HEK293 (cell line): ENCODE results near the gene CLK4.

Experiments used
- CTCF ChIA-PET: fragments of 350-600 bp; formaldehyde crosslinking; extraction: SDS; loops from one replicate; lab custom pipeline; 2021; ENCODE audit warnings: antibody characterized with exemption; lab: Yijun Ruan, JAX
- POLR2A ChIA-PET: fragments of 300-600 bp; formaldehyde crosslinking; extraction: SDS; loops from one replicate; lab custom pipeline; 2020; ENCODE audit warnings: antibody characterized with exemption, inconsistent platforms; lab: Yijun Ruan, JAX
- H3K27ac ChIP-seq: fragments of 200-500 bp; sonication (Bioruptor generic); 2 replicates; pipeline ENCODE4 v1.5.1; 2014; ENCODE audit warnings: low read depth, low read length, control low read depth, inconsistent platforms; ENCODE audit errors: extremely low read depth
- H3K36me3 ChIP-seq, 2 experiments: fragments of 200-500 bp in 1 of 2; sonication (Bioruptor generic) in 1 of 2; 1 replicate in 1 of 2; 2 replicates in 1 of 2; pipeline ENCODE4 v1.5.1; 2014 to 2017; ENCODE audit warnings: inconsistent platforms in 2 of 2, low read length in 2 of 2; ENCODE audit not compliant: control insufficient read depth in 2 of 2, insufficient read depth in 1 of 2
- H3K4me1 ChIP-seq: fragments of 200-500 bp; sonication (Bioruptor generic); 2 replicates; pipeline ENCODE4 v1.5.1; 2014; ENCODE audit warnings: mild to moderate bottlenecking, low read length, inconsistent platforms; ENCODE audit not compliant: control insufficient read depth, insufficient read depth
- H3K4me3 ChIP-seq: 2 replicates; pipeline ENCODE4 v1.5.1; 2011; ENCODE audit warnings: low read depth, mild to moderate bottlenecking, control low read depth, low read length, moderate library complexity
- H3K9me3 ChIP-seq: fragments of 200-500 bp; sonication (Bioruptor generic); 2 replicates; pipeline ENCODE4 v1.5.1; 2014; ENCODE audit warnings: low read depth, low read length, inconsistent platforms; ENCODE audit not compliant: control insufficient read depth, insufficient read depth
- GLIS1 ChIP-seq: fragments of 450-650 bp; formaldehyde crosslinking; IDR thresholded peaks from 2 replicates; pipeline ENCODE4 v1.5.1; 2016; ENCODE audit warnings: missing biosample characterization, missing genetic modification characterization
- HOXA7 ChIP-seq: sonication (generic); formaldehyde crosslinking; IDR thresholded peaks from 2 replicates; pipeline ENCODE4 v1.8.1; 2022; ENCODE audit warnings: missing genetic modification reagents, borderline replicate concordance
- KLF16 ChIP-seq: fragments of 450-650 bp; formaldehyde crosslinking; IDR thresholded peaks from 2 replicates; pipeline ENCODE4 v1.5.1; 2017; ENCODE audit warnings: missing biosample characterization, missing genetic modification characterization
- KLF17 ChIP-seq: fragments of 450-650 bp; formaldehyde crosslinking; IDR thresholded peaks from 2 replicates; pipeline ENCODE4 v1.5.1; 2016; ENCODE audit warnings: missing biosample characterization, missing genetic modification characterization
- KLF9 ChIP-seq: fragments of 450-650 bp; formaldehyde crosslinking; IDR thresholded peaks from 2 replicates; pipeline ENCODE4 v1.5.1; 2016; ENCODE audit warnings: missing biosample characterization, missing genetic modification characterization, low read depth
- OSR2 ChIP-seq: fragments of 450-650 bp; formaldehyde crosslinking; IDR thresholded peaks from 2 replicates; pipeline ENCODE4 v1.5.1; 2016; ENCODE audit warnings: missing biosample characterization, missing genetic modification characterization
- OVOL3 ChIP-seq: fragments of 450-650 bp; formaldehyde crosslinking; IDR thresholded peaks from 2 replicates; pipeline ENCODE4 v1.5.1; 2016; ENCODE audit warnings: missing biosample characterization, missing genetic modification characterization
- PRDM6 ChIP-seq: fragments of 450-650 bp; formaldehyde crosslinking; IDR thresholded peaks from 2 replicates; pipeline ENCODE4 v1.5.1; 2017; ENCODE audit warnings: missing biosample characterization, missing genetic modification characterization
- TRIM28 ChIP-seq: IDR thresholded peaks from 2 replicates; pipeline ENCODE4 v1.6.1; 2011; ENCODE audit warnings: low read length, control low read depth, borderline replicate concordance
- WT1 ChIP-seq: fragments of 450-650 bp; formaldehyde crosslinking; IDR thresholded peaks from 2 replicates; pipeline ENCODE4 v1.5.1; 2016; ENCODE audit warnings: missing biosample characterization, missing genetic modification characterization
- ZBTB17 ChIP-seq: fragments of 450-650 bp; formaldehyde crosslinking; IDR thresholded peaks from 2 replicates; pipeline ENCODE4 v1.5.1; 2016; ENCODE audit warnings: missing biosample characterization, missing genetic modification characterization
- ZIC2 ChIP-seq: fragments of 450-650 bp; formaldehyde crosslinking; IDR thresholded peaks from 2 replicates; pipeline ENCODE4 v1.5.1; 2016; ENCODE audit warnings: missing biosample characterization, missing genetic modification characterization
- ZNF112 ChIP-seq: fragments of 450-650 bp; formaldehyde crosslinking; IDR thresholded peaks from 2 replicates; pipeline ENCODE4 v1.5.0; 2017; ENCODE audit warnings: missing biosample characterization, missing genetic modification characterization
- ZNF114 ChIP-seq: fragments of 450-650 bp; formaldehyde crosslinking; IDR thresholded peaks from 2 replicates; pipeline ENCODE4 v1.5.0; 2017; ENCODE audit warnings: missing biosample characterization, missing genetic modification characterization
- ZNF140 ChIP-seq: fragments of 450-650 bp; formaldehyde crosslinking; IDR thresholded peaks from 2 replicates; pipeline ENCODE4 v1.5.1; 2016; ENCODE audit warnings: missing biosample characterization, missing genetic modification characterization
- ZNF202 ChIP-seq: fragments of 450-650 bp; formaldehyde crosslinking; IDR thresholded peaks from 2 replicates; pipeline ENCODE4 v1.5.1; 2016; ENCODE audit warnings: missing biosample characterization, missing genetic modification characterization, borderline replicate concordance
- ZNF350 ChIP-seq: fragments of 450-650 bp; formaldehyde crosslinking; IDR thresholded peaks from 2 replicates; pipeline ENCODE4 v1.5.0; 2017; ENCODE audit warnings: missing biosample characterization, mild to moderate bottlenecking, missing genetic modification characterization
- ZNF366 ChIP-seq: fragments of 450-650 bp; formaldehyde crosslinking; conservative IDR thresholded peaks from 2 replicates; pipeline ENCODE4 v1.5.1; 2016; ENCODE audit warnings: missing biosample characterization, missing genetic modification characterization
- ZNF37A ChIP-seq: fragments of 450-650 bp; IDR thresholded peaks from 2 replicates; pipeline ENCODE4 v1.5.1; 2018; ENCODE audit warnings: missing biosample characterization, missing genetic modification characterization
- ZNF416 ChIP-seq: fragments of 450-650 bp; formaldehyde crosslinking; IDR thresholded peaks from 2 replicates; pipeline ENCODE4 v1.5.1; 2016; ENCODE audit warnings: missing biosample characterization, missing genetic modification characterization
- ZNF560 ChIP-seq: fragments of 450-650 bp; formaldehyde crosslinking; IDR thresholded peaks from 2 replicates; pipeline ENCODE4 v1.5.1; 2017; ENCODE audit warnings: missing biosample characterization, missing genetic modification characterization, borderline replicate concordance
- ZNF692 ChIP-seq: fragments of 450-650 bp; formaldehyde crosslinking; IDR thresholded peaks from 2 replicates; pipeline ENCODE4 v1.5.1; 2016; ENCODE audit warnings: missing biosample characterization, missing genetic modification characterization
- ZNF792 ChIP-seq: fragments of 450-650 bp; formaldehyde crosslinking; IDR thresholded peaks from 2 replicates; pipeline ENCODE4 v1.5.1; 2016; ENCODE audit warnings: missing biosample characterization, missing genetic modification characterization
- ZSCAN23 ChIP-seq: fragments of 450-650 bp; formaldehyde crosslinking; IDR thresholded peaks from 2 replicates; pipeline ENCODE4 v1.5.1; 2016; ENCODE audit warnings: missing biosample characterization, missing genetic modification characterization
- TF ChIP-seq, protein P1 (sequence below): fragments of 450-650 bp; formaldehyde crosslinking; IDR thresholded peaks from 2 replicates; pipeline ENCODE4 v1.5.1; 2016; ENCODE audit warnings: missing biosample characterization, missing genetic modification characterization
- TF ChIP-seq, protein P2 (sequence below): fragments of 450-650 bp; formaldehyde crosslinking; IDR thresholded peaks from 2 replicates; pipeline ENCODE4 v1.5.1; 2016; ENCODE audit warnings: missing biosample characterization, missing genetic modification characterization
- TF ChIP-seq, protein P3 (sequence below): fragments of 450-650 bp; formaldehyde crosslinking; IDR thresholded peaks from 2 replicates; pipeline ENCODE4; 2016; ENCODE audit warnings: missing biosample characterization, missing genetic modification characterization

Gene CLK4

DNA sequence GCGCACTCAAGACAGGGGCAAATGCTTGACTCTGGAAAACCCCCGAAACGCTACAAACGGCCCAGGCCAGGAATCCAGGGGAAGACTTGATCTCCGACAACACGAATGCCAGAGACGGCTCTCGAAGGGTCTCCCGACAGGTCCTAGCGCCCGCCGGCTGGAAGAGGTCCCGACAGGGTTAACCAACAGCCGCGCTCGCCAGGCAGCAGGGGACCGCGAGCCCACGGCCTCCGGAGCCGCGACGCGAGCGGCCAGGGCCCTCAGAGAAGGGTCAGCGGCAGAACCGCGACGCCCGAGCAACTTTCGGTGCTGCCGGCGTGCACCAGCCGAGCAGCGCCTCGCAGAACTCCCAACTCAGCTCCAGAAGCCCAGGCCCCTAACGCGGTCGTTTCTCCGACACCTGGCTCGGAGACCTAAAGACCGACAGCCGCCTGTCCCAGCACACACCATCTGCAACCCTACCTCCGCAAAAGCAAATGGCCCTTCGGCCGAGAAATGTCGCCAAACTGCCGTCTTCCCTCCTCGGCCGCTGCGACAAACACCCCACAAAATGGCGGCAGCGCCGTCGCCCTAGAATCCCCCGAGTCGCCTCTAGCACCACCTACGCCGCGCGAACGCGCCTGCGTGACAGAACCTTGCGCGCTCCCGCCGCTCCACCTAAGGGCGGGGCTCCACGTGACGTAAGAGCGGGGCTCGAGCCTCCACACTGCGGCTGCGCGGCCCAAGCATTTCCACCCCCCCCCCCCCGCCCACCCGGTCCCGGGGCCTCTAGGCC is at the start of gene CLK4:
TSS of gene CLK4 (minus strand) at position 567 of the 775 bp plus-strand sequence. CDS start 3,634 bp downstream, outside the sequence.
- CTCF ChIA-PET = no interaction called here
- H3K27ac ChIP-seq = peak within 1 kb of the TSS; percentile 85
- TF ChIP-seq ZNF560 = no peak
- no peak for TF ChIP-seq ZIC2
- no peak for TF ChIP-seq OVOL3 (tag by site-specific recombination)
- TF ChIP-seq, protein P1, sequence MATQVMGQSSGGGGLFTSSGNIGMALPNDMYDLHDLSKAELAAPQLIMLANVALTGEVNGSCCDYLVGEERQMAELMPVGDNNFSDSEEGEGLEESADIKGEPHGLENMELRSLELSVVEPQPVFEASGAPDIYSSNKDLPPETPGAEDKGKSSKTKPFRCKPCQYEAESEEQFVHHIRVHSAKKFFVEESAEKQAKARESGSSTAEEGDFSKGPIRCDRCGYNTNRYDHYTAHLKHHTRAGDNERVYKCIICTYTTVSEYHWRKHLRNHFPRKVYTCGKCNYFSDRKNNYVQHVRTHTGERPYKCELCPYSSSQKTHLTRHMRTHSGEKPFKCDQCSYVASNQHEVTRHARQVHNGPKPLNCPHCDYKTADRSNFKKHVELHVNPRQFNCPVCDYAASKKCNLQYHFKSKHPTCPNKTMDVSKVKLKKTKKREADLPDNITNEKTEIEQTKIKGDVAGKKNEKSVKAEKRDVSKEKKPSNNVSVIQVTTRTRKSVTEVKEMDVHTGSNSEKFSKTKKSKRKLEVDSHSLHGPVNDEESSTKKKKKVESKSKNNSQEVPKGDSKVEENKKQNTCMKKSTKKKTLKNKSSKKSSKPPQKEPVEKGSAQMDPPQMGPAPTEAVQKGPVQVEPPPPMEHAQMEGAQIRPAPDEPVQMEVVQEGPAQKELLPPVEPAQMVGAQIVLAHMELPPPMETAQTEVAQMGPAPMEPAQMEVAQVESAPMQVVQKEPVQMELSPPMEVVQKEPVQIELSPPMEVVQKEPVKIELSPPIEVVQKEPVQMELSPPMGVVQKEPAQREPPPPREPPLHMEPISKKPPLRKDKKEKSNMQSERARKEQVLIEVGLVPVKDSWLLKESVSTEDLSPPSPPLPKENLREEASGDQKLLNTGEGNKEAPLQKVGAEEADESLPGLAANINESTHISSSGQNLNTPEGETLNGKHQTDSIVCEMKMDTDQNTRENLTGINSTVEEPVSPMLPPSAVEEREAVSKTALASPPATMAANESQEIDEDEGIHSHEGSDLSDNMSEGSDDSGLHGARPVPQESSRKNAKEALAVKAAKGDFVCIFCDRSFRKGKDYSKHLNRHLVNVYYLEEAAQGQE (tag by site-specific recombination) = no peak
- no peak for TF ChIP-seq ZNF366 (tag by site-specific recombination)
- TF ChIP-seq KLF16 (tag by site-specific recombination) = no peak
- no peak for TF ChIP-seq OSR2 (tag by site-specific recombination)
- TF ChIP-seq ZNF114 (tag by site-specific recombination) = no peak
- TF ChIP-seq ZNF202 = 0 out of 2 replicates have a peak, but pooled peaks have one; percentile 6
- TF ChIP-seq KLF17 (tag by site-specific recombination) = peak; percentile 78
- no peak for TF ChIP-seq ZNF792
- TF ChIP-seq, protein P2, sequence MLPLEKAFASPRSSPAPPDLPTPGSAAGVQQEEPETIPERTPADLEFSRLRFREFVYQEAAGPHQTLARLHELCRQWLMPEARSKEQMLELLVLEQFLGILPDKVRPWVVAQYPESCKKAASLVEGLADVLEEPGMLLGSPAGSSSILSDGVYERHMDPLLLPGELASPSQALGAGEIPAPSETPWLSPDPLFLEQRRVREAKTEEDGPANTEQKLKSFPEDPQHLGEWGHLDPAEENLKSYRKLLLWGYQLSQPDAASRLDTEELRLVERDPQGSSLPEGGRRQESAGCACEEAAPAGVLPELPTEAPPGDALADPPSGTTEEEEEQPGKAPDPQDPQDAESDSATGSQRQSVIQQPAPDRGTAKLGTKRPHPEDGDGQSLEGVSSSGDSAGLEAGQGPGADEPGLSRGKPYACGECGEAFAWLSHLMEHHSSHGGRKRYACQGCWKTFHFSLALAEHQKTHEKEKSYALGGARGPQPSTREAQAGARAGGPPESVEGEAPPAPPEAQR (tag by site-specific recombination) = no peak
- peak; percentile 92 for TF ChIP-seq ZBTB17 (tag by site-specific recombination)
- TF ChIP-seq, protein P3, sequence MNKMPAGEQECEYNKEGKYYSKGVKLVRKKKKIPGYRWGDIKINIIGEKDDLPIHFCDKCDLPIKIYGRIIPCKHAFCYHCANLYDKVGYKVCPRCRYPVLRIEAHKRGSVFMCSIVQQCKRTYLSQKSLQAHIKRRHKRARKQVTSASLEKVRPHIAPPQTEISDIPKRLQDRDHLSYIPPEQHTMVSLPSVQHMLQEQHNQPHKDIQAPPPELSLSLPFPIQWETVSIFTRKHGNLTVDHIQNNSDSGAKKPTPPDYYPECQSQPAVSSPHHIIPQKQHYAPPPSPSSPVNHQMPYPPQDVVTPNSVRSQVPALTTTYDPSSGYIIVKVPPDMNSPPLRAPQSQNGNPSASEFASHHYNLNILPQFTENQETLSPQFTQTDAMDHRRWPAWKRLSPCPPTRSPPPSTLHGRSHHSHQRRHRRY = no peak
- TF ChIP-seq ZNF140 = no peak
- 0 out of 2 replicates have a peak, but pooled peaks have one; percentile 26 for TF ChIP-seq GLIS1
- no peak for TF ChIP-seq ZNF112 (tag by site-specific recombination)
- peak; percentile 25; the same call in 1 of the 2 replicates for TF ChIP-seq WT1 (tag by site-specific recombination)
- no peak for TF ChIP-seq TRIM28
- TF ChIP-seq ZNF37A (tag by site-specific recombination) = no peak
- peak; percentile 10; the same call in 1 of the 2 replicates for TF ChIP-seq KLF9 (tag by site-specific recombination)
- no peak for TF ChIP-seq HOXA7 (CRISPR knock-in tag)
- TF ChIP-seq PRDM6 (tag by site-specific recombination) = no peak
- TF ChIP-seq ZNF350 = no peak
- no peak for TF ChIP-seq ZNF416
- TF ChIP-seq ZSCAN23 (tag by site-specific recombination) = 0 out of 2 replicates have a peak, but pooled peaks have one; percentile 24
- TF ChIP-seq ZNF692 (tag by site-specific recombination) = peak; percentile 86

More for the DNA sequence above, at the start of gene CLK4:
- Histone ChIP-seq H3K9me3 (no peaks in the 10 kb centered on the region), H3K4me3 (peak within 1 kb of the TSS; percentile 99), H3K36me3 (peaks cover 0 to 16% of the 10 kb centered on the region in 2 experiments; a peak in 1 of 3 replicates), H3K4me1 (peaks cover 6% of the 10 kb centered on the region)
- POLR2A ChIA-PET = interaction anchor here (0.6 to 1.1 kb wide), 2 partner anchors 27 to 104 kb away, joined by 3 to 4 read pairs; partner anchors contain the start of gene ZNF354A
